ENCODE data around the gene PSME3.

Gene PSME3

GRCh38 chr17:42844271-42844670 lies 11.1 kb downstream of the PSME3 start, which contains the start of gene AOC2:
Gene AOC2, plus strand, starts transcription at chr17:42844580. Its CDS starts 47 bp downstream, at chr17:42844627.
- in situ Hi-C loops (cut with MboI; ENCODE audit: low sequenced_read_pairs, unreplicated experiment), result no loop called here
- no peak for DNase-seq (ENCODE audit: low spot score)
- no peak for TF ChIP-seq CTCF (IDR thresholded peaks at IDR 0.05; ENCODE audit: borderline replicate concordance, control extremely low read depth, extremely low read depth, insufficient read depth, missing control alignments)

GRCh38 chr17:42844761-42845555 lies 11.8 kb downstream of the PSME3 start:
- no peak for DNase-seq (ENCODE audit: low spot score)
- in situ Hi-C loops (cut with MboI; ENCODE audit: low sequenced_read_pairs, unreplicated experiment), result no loop called here
- no peak for TF ChIP-seq CTCF (IDR thresholded peaks at IDR 0.05; ENCODE audit: borderline replicate concordance, control extremely low read depth, extremely low read depth, insufficient read depth, missing control alignments)

- DNase-seq (ENCODE audit: low spot score), result no peak
- in situ Hi-C loops (cut with MboI; ENCODE audit: low sequenced_read_pairs, unreplicated experiment), result no loop called here
- TF ChIP-seq CTCF (IDR thresholded peaks at IDR 0.05; ENCODE audit: borderline replicate concordance, control extremely low read depth, extremely low read depth, insufficient read depth, missing control alignments), result no peak
These were observed 12.3 kb downstream of the PSME3 start for GRCh38 chr17:42845556-42845917.

- TF ChIP-seq CTCF (IDR thresholded peaks at IDR 0.05; ENCODE audit: borderline replicate concordance, control extremely low read depth, extremely low read depth, insufficient read depth, missing control alignments), result no peak
- no peak for DNase-seq (ENCODE audit: low spot score)
- in situ Hi-C loops (cut with MboI; ENCODE audit: low sequenced_read_pairs, unreplicated experiment), result no loop called here
These were observed 12.9 kb downstream of the PSME3 start for GRCh38 chr17:42845918-42846593.

GRCh38 chr17:42846594-42847280 lies 13.5 kb downstream of the PSME3 start:
- DNase-seq (ENCODE audit: low spot score), result no peak
- in situ Hi-C loops (cut with MboI; ENCODE audit: low sequenced_read_pairs, unreplicated experiment), result no loop called here
- TF ChIP-seq CTCF (IDR thresholded peaks at IDR 0.05; ENCODE audit: borderline replicate concordance, control extremely low read depth, extremely low read depth, insufficient read depth, missing control alignments), result no peak

- in situ Hi-C loops (cut with MboI; ENCODE audit: low sequenced_read_pairs, unreplicated experiment), result no loop called here
- DNase-seq (ENCODE audit: low spot score), result no peak
- no peak for TF ChIP-seq CTCF (IDR thresholded peaks at IDR 0.05; ENCODE audit: borderline replicate concordance, control extremely low read depth, extremely low read depth, insufficient read depth, missing control alignments)
These were observed 14.9 kb downstream of the PSME3 start for GRCh38 chr17:42848093-42848492.

Measured in GM13976 (cell line).